Activated T-helper 1 cell treated with anti-CD3 and anti-CD28 coated beads, Interleukin-12 subunit alpha, Interleukin-12 subunit beta, Interleukin-2, Interleukin-4 antibody, amounts not matched to agents 30 ng/mL and 10 ng/mL and 1 ng/mL, durations not matched to agents 14 hours and 24 hours and 36 hours (primary cell): ENCODE measurements around the gene RPH3AL. TPM values are rescaled to one million over a fixed set of nuclear protein-coding genes. Genes with fewer than 3 reads are reported as not detected.

Source experiments
- DNase-seq: peaks from one replicate; pipeline ENCODE4 v3.0.0; 2021; ENCODE audit warnings: low spot score
- H3K27ac Mint-ChIP-seq: one replicate; pipeline ENCODE4 v1.8.0; 2021; ENCODE audit warnings: mild to moderate bottlenecking, mixed read lengths
- H3K27me3 Mint-ChIP-seq: one replicate; pipeline ENCODE4 v1.8.0; 2022; ENCODE audit warnings: mild to moderate bottlenecking, moderate library complexity, mixed read lengths; ENCODE audit not compliant: insufficient read depth
- H3K36me3 Mint-ChIP-seq: one replicate; pipeline ENCODE4 v1.8.0; 2021; ENCODE audit warnings: low read depth, mixed read lengths
- H3K4me1 Mint-ChIP-seq: one replicate; pipeline ENCODE4 v1.8.0; 2021; ENCODE audit warnings: low read depth, mixed read lengths
- H3K4me3 Mint-ChIP-seq: one replicate; pipeline ENCODE4 v1.8.0; 2021; ENCODE audit warnings: mild to moderate bottlenecking, moderate library complexity, mixed read lengths
- H3K9me3 Mint-ChIP-seq: one replicate; pipeline ENCODE4 v1.8.0; 2021; ENCODE audit warnings: mixed read lengths
- intact Hi-C: fragments of 100-400 bp; cut with micrococcal nuclease; formaldehyde crosslinking; loops from one replicate; pipeline ENCODE4 v1.15.1; 2024
- total RNA-seq: library from RNA; stranded (reverse); gene quantifications from 2 replicates; pipeline ENCODE4 v1.2.3, GENCODE V29; 2022

The RPH3AL gene
- total RNA-seq, 1 donor from 2014 or later, result 2.3 TPM

- H3K4me1 Mint-ChIP-seq, result no peaks in the 10 kb centered on the region
- intact Hi-C loops, result no loop called here
- H3K4me3 Mint-ChIP-seq, result no peak overlapping the region
- H3K27me3 Mint-ChIP-seq, result peaks cover 5% of the 10 kb centered on the region
- H3K9me3 Mint-ChIP-seq, result no peaks in the 10 kb centered on the region
- DNase-seq, result no peak
- no peaks in the 10 kb centered on the region for H3K36me3 Mint-ChIP-seq
- H3K27ac Mint-ChIP-seq, result no peak overlapping the region
These were observed 91.7 kb downstream of the RPH3AL start for GRCh38 chr17:260944-261343.

DNA sequence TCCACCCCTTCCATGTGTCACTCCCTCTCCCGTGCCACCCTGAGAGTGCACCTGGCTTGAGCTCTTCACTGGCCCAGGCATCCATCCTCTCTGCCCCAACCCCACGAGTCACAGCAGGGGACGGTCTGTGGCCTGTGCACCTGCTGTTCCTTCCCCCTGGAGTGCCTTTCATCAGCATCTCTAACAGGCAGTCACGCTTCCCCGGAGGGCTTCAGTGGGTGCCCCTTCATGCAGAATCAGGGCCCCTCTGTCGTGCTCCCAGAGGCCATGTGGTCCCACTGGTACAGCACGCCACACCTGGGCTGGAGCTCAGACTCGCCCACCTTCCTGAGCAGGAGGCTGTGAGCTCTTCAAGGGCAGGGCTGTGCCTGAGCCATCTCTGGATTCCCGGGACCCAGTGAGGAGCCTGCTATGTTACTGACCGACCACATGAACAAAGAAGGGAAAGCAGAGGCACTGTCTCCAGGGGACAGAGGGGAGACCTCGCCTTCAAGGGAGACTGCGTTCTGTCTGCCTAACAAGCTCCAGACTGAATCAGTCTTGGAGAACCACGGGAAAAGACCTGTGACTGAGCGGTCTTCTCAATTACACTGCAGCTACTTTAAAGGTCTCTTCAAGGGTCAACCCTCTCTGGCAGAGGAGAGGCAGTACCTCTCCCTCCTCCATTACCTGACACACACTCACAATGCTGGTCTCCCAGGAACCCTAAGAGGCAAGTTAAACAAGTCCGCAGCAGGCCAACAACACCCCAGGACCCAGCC, 92.4 kb downstream of the RPH3AL start:
- H3K4me1 Mint-ChIP-seq, result no peaks in the 10 kb centered on the region
- DNase-seq, result no peak
- H3K27me3 Mint-ChIP-seq, result peaks cover 5% of the 10 kb centered on the region

DNA sequence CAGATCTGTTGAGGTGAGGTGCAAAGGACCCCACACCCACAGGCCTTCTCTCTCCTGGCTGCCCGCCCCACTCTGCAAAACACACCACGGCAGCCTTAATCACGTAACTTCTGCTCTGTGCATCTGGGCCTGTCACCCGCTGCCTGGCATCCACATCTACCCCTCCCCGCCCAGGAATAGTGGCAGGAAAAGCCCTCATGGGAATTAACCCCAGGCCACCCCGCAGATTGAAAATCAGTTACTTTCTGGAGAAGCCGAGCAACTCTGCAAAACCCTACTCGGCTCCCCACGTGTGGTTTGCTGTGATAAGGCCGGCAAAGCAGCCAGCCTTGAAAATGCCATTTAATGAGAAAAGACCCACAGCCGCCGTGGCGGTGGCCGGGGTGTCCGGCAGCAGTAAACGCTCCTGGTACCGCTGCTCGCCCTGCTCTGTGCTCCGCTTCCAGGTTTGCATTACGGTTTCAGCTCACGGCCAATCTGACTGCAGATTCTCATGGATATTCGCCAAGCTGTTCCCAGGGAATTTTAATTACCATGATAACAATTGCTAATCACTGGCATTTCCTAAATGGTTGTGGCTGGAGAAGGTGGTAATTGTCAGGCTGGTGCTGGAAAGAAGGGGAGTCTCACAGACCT, 93.1 kb downstream of the RPH3AL start:
- Mint-ChIP-seq H3K4me3 (no peak overlapping the region), H3K27ac (no peak overlapping the region), H3K36me3 (no peaks in the 10 kb centered on the region), H3K4me1 (no peaks in the 10 kb centered on the region), H3K9me3 (no peaks in the 10 kb centered on the region), H3K27me3 (peaks cover 5% of the 10 kb centered on the region)
- no peak for DNase-seq
- intact Hi-C loops, result no loop called here

More for the DNA sequence above, 92.4 kb downstream of the RPH3AL start:
- H3K4me3 Mint-ChIP-seq, result no peak overlapping the region
- H3K36me3 Mint-ChIP-seq, result no peaks in the 10 kb centered on the region
- intact Hi-C loops, result no loop called here
- no peak overlapping the region for H3K27ac Mint-ChIP-seq
- no peaks in the 10 kb centered on the region for H3K9me3 Mint-ChIP-seq

DNA sequence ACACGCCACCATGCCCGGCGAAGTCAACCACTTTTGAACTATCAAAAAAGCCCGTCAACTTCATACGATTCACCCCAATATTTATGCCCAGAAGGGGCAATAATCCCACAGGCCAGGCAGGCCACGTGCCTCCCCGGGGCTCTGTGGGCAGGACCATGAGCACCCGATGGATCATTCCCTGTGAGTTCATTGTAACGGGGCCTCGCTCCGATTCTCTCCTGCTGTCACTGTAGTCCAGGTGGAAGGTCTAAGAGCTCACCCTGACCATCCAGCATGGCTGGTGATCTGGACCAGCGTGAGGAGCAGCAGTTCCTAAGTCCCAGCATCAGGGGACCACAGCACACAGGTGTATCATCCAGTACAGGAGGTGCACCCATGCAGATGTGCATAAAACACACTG, 93.7 kb downstream of the RPH3AL start:
- intact Hi-C loops, result no loop called here
- no peak overlapping the region for H3K4me3 Mint-ChIP-seq
- H3K36me3 Mint-ChIP-seq, result no peaks in the 10 kb centered on the region
- no peaks in the 10 kb centered on the region for H3K9me3 Mint-ChIP-seq
- no peaks in the 10 kb centered on the region for H3K4me1 Mint-ChIP-seq
- H3K27me3 Mint-ChIP-seq, result peaks cover 5% of the 10 kb centered on the region
- no peak overlapping the region for H3K27ac Mint-ChIP-seq
- DNase-seq, result no peak

DNA sequence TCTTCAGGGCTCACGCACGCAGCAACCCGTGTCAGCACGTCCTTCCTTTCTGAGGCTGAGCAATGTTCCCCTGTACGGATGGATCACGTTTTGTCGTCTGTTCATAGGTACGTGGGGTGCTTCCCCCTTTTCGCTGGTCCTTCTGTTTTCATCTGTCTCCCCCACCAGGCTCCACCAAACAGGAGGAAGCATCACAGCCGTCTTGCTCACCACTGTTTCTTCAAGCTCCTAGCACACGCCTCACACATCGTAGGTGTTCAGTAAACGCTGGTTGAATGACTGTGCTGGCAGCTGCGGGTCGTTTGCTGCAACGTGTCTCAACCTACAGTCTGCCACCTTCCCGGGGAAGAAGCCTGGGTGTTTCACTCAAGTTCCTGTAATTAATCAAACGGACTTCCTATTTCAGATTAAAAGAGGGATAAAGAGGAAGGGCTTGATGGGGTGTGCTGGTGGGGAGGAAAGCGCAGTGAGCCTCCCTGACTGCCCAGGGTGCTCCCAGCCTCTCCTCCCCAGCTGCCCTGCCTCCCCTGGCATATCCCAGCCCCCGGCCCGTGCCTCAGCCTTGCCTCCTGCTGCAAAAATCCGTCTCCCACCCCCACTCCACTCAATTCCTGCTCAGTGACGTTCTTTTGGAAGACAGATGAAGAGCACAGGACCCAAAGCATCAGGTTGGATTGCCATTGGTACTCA, 94.4 kb downstream of the RPH3AL start:
- DNase-seq, result no peak
- Mint-ChIP-seq H3K4me1 (no peaks in the 10 kb centered on the region), H3K36me3 (no peaks in the 10 kb centered on the region), H3K9me3 (no peaks in the 10 kb centered on the region), H3K27ac (no peak overlapping the region), H3K27me3 (peaks cover 3% of the 10 kb centered on the region), H3K4me3 (no peak overlapping the region)
- intact Hi-C loops, result no loop called here

- DNase-seq, result no peak
- intact Hi-C loops, result no loop called here
These were observed 99.3 kb downstream of the RPH3AL start for GRCh38 chr17:253091-253846.

GRCh38 chr17:252456-252855, 100.2 kb downstream of the RPH3AL start:
- H3K27me3 Mint-ChIP-seq, result no peaks in the 10 kb centered on the region
- H3K36me3 Mint-ChIP-seq, result no peaks in the 10 kb centered on the region
- intact Hi-C loops, result no loop called here
- no peaks in the 10 kb centered on the region for H3K4me1 Mint-ChIP-seq
- H3K4me3 Mint-ChIP-seq, result no peak overlapping the region
- no peak for DNase-seq
- H3K27ac Mint-ChIP-seq, result no peak overlapping the region
- H3K9me3 Mint-ChIP-seq, result no peaks in the 10 kb centered on the region

More at GRCh38 chr17:253091-253846, 99.3 kb downstream of the RPH3AL start:
- H3K4me3 Mint-ChIP-seq, result no peak overlapping the region
- H3K4me1 Mint-ChIP-seq, result no peaks in the 10 kb centered on the region
- H3K36me3 Mint-ChIP-seq, result no peaks in the 10 kb centered on the region
- no peak overlapping the region for H3K27ac Mint-ChIP-seq
- H3K27me3 Mint-ChIP-seq, result no peaks in the 10 kb centered on the region
- H3K9me3 Mint-ChIP-seq, result no peaks in the 10 kb centered on the region

DNA sequence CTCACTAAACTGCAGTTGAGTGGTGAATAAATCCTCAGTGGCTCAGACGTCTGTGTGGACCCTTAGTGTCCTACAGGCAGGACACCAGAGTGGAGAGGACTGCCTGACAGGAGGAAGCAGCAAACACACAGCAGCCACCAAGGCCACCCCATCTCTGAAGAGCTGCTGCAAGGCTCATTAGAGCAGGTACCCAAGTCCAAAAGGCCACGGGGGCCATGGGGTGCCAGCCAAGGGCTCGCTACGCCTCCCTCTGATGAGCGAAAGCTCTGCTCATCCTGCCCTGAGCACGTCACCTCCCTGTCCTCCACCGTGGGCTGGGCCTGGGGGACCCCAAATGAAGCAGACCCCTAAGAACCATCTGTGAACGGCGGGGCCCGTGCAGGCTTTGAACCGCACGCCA, 101.1 kb downstream of the RPH3AL start:
- Mint-ChIP-seq H3K9me3 (no peaks in the 10 kb centered on the region), H3K36me3 (no peaks in the 10 kb centered on the region)
- intact Hi-C loops, result no loop called here

GRCh38 chr17:250487-251300, 101.9 kb downstream of the RPH3AL start:
- Mint-ChIP-seq H3K27ac (no peak overlapping the region), H3K4me1 (no peaks in the 10 kb centered on the region), H3K27me3 (no peaks in the 10 kb centered on the region), H3K4me3 (no peak overlapping the region), H3K36me3 (no peaks in the 10 kb centered on the region), H3K9me3 (no peaks in the 10 kb centered on the region)
- no peak for DNase-seq
- intact Hi-C loops, result no loop called here

More for the DNA sequence above, 101.1 kb downstream of the RPH3AL start:
- H3K27me3 Mint-ChIP-seq, result no peaks in the 10 kb centered on the region
- no peak overlapping the region for H3K4me3 Mint-ChIP-seq
- H3K4me1 Mint-ChIP-seq, result no peaks in the 10 kb centered on the region
- H3K27ac Mint-ChIP-seq, result no peak overlapping the region
- no peak for DNase-seq

GRCh38 chr17:249236-249993, 103.2 kb downstream of the RPH3AL start:
- no peaks in the 10 kb centered on the region for H3K36me3 Mint-ChIP-seq
- H3K9me3 Mint-ChIP-seq, result no peaks in the 10 kb centered on the region
- H3K27me3 Mint-ChIP-seq, result no peaks in the 10 kb centered on the region
- no peak overlapping the region for H3K4me3 Mint-ChIP-seq
- no peak for DNase-seq
- no peaks in the 10 kb centered on the region for H3K4me1 Mint-ChIP-seq
- H3K27ac Mint-ChIP-seq, result no peak overlapping the region
- intact Hi-C loops, result no loop called here

DNA sequence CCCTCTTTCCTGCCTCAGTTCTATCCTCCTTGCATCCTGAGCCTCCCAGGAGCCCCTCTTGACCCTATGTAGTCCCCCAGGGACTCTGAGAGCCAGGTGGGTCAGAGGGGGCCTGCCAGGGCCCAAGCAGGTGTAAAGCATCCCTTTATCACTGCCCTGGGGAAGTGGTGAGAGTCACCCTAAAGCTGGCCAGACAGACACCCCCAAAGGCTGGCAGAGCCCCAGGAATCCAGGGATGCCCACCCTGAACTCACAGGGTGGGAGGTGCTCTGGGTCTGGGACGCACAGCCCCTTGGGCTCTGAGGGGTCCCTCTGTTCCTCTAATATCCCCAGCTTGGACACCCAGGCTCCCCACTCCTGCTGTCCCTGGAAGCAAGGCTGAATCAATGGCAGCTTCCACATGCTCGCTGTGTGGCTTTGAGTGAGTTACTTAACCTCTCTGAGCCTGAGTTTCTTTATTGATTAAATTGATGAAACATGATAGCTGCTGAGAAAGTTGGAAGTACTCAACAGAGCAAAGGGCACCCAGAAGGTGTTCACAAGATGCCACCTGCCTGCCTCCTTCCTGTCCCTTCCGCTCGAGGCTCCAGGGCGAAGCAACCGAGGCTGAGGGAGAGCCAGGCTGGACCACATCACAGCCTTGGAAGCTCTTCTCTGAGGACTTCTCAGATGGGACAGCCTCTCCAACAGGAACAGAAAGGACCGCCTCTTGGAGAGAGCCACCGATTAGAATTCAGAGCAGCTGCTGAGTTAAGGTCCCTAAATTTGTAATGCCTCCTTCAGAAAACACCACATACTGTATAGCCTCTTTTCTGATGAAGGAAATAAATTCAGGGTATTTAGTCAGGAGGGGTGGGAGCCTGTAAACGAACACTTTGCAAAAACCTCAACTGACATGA, 104.0 kb downstream of the RPH3AL start:
- no peaks in the 10 kb centered on the region for H3K9me3 Mint-ChIP-seq
- no peaks in the 10 kb centered on the region for H3K27me3 Mint-ChIP-seq
- no peaks in the 10 kb centered on the region for H3K4me1 Mint-ChIP-seq
- H3K36me3 Mint-ChIP-seq, result no peaks in the 10 kb centered on the region
- no peak for DNase-seq
- intact Hi-C loops, result no loop called here
- H3K4me3 Mint-ChIP-seq, result no peak overlapping the region
- H3K27ac Mint-ChIP-seq, result no peak overlapping the region
